Tibial artery (tissue), 4 donors: ENCODE measurements around the gene WEE2.
"Not testable (repeated sequence)": the region's sequence is repeated elsewhere in the genome, so short reads cannot be mapped to it uniquely, and the experiment has no call there.

Source experiments
- DNase-seq, 2 donors: peaks; one replicate each; pipeline ENCODE4 v3.0.0-alpha.2; 2019
- H3K27ac ChIP-seq, 2 donors: fragments of 200-600 bp; sonication (generic) in 1 of 2; 1 replicate in 1 of 2; 2 replicates in 1 of 2; pipeline ENCODE4 v1.5.1; 2018 to 2019; ENCODE audit warnings: mild to moderate bottlenecking in 1 of 2
- H3K27me3 ChIP-seq, 2 donors: fragments of 200-600 bp; sonication (generic) in 1 of 2; one replicate each; pipeline versions ENCODE4 v1.5.1 to v1.6.0; 2016 to 2019
- H3K36me3 ChIP-seq, 3 donors: fragments of 200-600 bp; sonication (generic) in 2 of 3; one replicate each; pipeline ENCODE4 v1.5.1; 2016 to 2019; ENCODE audit warnings: mild to moderate bottlenecking in 2 of 3
- H3K4me1 ChIP-seq, 4 donors: fragments of 200-600 bp; sonication (generic) in 2 of 4; 1 replicate in 3 of 4; 2 replicates in 1 of 4; pipeline ENCODE4 v1.5.1; 2016 to 2019
- H3K4me3 ChIP-seq, 2 donors: fragments of 200-600 bp; sonication (generic) in 1 of 2; 1 replicate in 1 of 2; 2 replicates in 1 of 2; pipeline ENCODE4 v1.5.1; 2018 to 2019; ENCODE audit warnings: mild to moderate bottlenecking in 2 of 2
- H3K9me3 ChIP-seq, 3 donors: fragments of 200-600 bp; sonication (generic) in 1 of 3; one replicate each; pipeline ENCODE4 v1.5.1; 2016 to 2019
- intact Hi-C: fragments of 100-400 bp; cut with DNase I; formaldehyde crosslinking; loops from one replicate; pipeline ENCODE4 v1.15.0; 2023; ENCODE audit warnings: low total_unique reads
- TF ChIP-seq, protein P1 (sequence below), 2 experiments: fragments of 200-600 bp in 1 of 2; fragments of 450-650 bp in 1 of 2; IDR thresholded peaks; one replicate each; pipeline ENCODE4 v1.5.1; 2017 to 2019; ENCODE audit warnings: antibody characterized with exemption in 2 of 2, mild to moderate bottlenecking in 1 of 2, moderate library complexity in 1 of 2

The WEE2 gene

DNA sequence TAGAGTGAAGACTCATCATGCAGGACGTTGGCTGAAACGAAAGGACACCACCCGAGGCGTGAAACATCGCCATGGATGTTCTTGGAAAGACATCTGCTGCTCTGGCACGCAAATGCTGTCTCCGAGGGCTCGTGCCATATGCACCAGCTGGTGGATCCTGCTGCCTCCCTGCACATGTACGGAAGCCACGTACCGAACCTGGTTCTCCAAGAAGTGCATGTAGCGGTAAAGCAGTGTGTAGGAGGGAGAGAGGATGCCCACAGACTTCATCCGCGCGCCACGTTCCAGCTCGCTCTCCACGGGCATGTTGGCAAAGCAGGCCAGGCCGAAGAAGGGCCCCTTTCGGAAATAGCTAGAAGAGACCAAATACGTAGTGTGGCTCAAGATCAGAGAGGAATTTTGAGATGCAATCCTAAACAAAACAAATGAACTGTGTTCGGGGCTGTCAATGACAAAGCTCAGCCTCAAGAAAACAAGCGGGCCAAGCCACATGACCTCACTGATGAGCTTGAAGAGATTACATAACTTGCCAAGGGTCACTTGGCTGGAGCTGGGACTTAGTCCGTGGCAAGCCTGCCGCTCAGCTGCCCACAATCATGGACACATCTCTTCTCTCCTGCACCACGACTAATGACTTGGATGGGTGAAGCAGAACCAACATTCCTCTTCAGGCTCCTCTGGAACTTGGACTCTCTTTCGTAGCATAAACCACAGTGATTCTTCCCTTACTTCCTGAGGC lies 22.7 kb upstream of the WEE2 start:
- no peaks in the 10 kb centered on the region for H3K27me3 ChIP-seq
- H3K4me3 ChIP-seq = no peak overlapping the region
- peaks cover 0 to 20% (median 0%) of the 10 kb centered on the region in 4 donors for H3K4me1 ChIP-seq
- H3K36me3 ChIP-seq = peaks cover 12 to 55% (median 38%) of the 10 kb centered on the region in 3 donors
- intact Hi-C loops = no loop called here
- no peak overlapping the region for H3K27ac ChIP-seq
- TF ChIP-seq, protein P1, sequence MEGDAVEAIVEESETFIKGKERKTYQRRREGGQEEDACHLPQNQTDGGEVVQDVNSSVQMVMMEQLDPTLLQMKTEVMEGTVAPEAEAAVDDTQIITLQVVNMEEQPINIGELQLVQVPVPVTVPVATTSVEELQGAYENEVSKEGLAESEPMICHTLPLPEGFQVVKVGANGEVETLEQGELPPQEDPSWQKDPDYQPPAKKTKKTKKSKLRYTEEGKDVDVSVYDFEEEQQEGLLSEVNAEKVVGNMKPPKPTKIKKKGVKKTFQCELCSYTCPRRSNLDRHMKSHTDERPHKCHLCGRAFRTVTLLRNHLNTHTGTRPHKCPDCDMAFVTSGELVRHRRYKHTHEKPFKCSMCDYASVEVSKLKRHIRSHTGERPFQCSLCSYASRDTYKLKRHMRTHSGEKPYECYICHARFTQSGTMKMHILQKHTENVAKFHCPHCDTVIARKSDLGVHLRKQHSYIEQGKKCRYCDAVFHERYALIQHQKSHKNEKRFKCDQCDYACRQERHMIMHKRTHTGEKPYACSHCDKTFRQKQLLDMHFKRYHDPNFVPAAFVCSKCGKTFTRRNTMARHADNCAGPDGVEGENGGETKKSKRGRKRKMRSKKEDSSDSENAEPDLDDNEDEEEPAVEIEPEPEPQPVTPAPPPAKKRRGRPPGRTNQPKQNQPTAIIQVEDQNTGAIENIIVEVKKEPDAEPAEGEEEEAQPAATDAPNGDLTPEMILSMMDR (IDR thresholded peaks at IDR 0.05) = no peak
- DNase-seq = no peak
- H3K9me3 ChIP-seq = no peaks in the 10 kb centered on the region

DNA sequence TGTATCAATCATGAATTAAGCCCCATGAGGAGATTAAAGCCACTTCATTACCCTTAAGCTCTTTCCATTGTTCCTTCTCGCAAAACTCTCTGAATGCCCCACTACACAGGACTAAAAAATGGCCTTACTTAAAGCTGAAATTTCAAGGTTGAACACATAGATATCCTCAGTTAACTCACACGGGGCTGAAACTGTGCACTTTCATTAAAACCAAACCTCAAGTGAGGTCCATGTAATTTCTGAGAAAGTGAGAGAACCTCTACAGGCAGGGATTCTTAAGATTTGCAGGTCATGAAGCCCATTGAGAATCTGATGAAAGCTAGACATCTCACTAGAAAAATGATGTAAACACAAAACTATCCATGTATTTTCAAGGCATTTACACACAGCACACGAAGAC lies 22.1 kb upstream of the WEE2 start:
- Histone ChIP-seq H3K27me3 (no peaks in the 10 kb centered on the region), H3K4me1 (peaks cover 0 to 20% (median 0%) of the 10 kb centered on the region in 4 donors), H3K9me3 (no peaks in the 10 kb centered on the region), H3K4me3 (no peak overlapping the region), H3K36me3 (peaks cover 12 to 51% (median 38%) of the 10 kb centered on the region in 3 donors), H3K27ac (no peak overlapping the region)
- TF ChIP-seq, protein P1 (IDR thresholded peaks at IDR 0.05) = no peak
- intact Hi-C loops = no loop called here
- no peak for DNase-seq

DNA sequence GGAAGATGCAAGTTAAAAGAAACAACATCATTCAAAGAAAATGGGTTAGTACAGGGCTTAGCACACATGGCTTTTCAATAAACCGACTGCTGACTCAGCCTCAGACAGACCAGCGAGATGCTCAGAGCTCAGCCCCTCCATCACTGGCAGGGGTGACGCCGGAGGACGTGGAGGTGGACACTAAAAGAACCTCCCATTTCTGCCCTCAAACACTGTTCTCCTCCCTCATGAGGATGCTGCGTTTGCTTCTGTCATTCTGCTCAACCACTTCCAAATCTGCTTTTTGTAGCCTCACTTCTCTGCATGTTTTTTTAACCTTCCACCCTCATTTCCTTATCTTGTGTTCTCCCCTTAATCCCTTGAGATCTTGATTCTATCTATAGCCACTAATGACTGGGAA lies 21.5 kb upstream of the WEE2 start:
- intact Hi-C loops = no loop called here
- no peak overlapping the region for H3K4me3 ChIP-seq
- H3K36me3 ChIP-seq = peaks cover 12 to 45% (median 34%) of the 10 kb centered on the region in 3 donors
- no peaks in the 10 kb centered on the region for H3K9me3 ChIP-seq
- H3K27me3 ChIP-seq = no peaks in the 10 kb centered on the region
- no peak overlapping the region for H3K27ac ChIP-seq
- no peak for DNase-seq
- peaks cover 0 to 20% (median 0%) of the 10 kb centered on the region in 4 donors for H3K4me1 ChIP-seq
- TF ChIP-seq, protein P1 (IDR thresholded peaks at IDR 0.05) = no peak

DNA sequence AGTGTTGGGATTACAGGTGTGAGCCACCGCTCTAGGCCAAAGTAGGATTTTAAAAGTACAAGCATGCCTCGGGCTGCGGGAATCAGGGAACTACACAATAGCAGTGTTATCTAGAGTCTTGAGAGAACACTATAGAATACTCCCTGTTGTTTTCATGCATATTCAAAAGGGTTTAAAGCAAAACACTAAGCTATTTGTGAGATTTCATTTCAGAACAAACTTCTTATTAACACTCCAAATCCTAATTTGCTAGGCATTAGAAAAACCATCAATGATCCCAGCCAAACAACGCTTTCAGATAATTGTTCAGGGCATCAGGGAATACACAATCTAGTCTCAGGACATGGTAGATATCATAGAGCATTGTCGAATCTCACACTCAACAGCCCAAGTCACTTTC lies 20.1 kb upstream of the WEE2 start:
- peaks cover 0 to 20% (median 0%) of the 10 kb centered on the region in 4 donors for H3K4me1 ChIP-seq
- no peak overlapping the region for H3K27ac ChIP-seq
- TF ChIP-seq, protein P1 (IDR thresholded peaks at IDR 0.05) = no peak
- no peak overlapping the region for H3K4me3 ChIP-seq
- intact Hi-C loops = no loop called here
- H3K9me3 ChIP-seq = no peaks in the 10 kb centered on the region
- no peaks in the 10 kb centered on the region for H3K27me3 ChIP-seq
- no peak for DNase-seq
- H3K36me3 ChIP-seq = peaks cover 3 to 32% (median 24%) of the 10 kb centered on the region in 3 donors

DNA sequence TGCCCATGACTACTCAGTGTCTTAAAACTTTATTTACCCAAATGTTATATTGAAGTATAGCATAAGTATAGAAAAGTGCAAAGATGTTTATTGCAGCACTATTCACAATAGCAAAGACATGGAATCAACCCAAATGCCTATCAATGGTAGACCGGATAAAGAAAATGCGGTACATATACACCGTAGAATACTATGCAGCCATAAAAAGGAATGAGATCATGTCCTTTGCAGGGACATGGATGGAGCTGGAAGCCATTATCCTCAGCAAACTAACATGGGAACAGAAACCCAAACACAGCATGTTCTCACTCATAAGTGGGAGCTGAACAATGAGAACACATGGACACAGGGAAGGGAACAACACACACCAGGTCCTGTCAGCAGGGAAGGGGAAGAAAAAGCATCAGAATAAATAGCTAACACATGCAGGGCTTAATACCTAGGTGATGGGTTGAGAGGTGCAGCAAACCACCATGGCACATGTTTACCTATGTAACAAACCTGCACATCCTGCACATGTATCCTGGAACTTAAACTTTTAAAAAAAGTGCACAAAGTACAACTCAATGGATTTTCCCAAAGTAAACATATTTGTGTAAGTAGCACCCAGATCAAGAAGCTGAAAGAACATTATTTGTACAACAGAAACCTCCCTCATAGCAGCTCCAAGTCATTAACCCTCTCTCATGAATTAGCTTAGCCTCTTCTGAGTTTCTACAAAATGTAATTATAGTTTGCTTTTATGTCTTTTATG lies 18.9 kb upstream of the WEE2 start:
- Histone ChIP-seq H3K4me1 (peaks cover 0 to 20% (median 0%) of the 10 kb centered on the region in 4 donors), H3K36me3 (peaks cover 0 to 20% (median 13%) of the 10 kb centered on the region in 3 donors)
- H3K27ac ChIP-seq, H3K4me3 ChIP-seq, intact Hi-C loops, H3K27me3 ChIP-seq, H3K9me3 ChIP-seq, DNase-seq: not testable (repeated sequence)

DNA sequence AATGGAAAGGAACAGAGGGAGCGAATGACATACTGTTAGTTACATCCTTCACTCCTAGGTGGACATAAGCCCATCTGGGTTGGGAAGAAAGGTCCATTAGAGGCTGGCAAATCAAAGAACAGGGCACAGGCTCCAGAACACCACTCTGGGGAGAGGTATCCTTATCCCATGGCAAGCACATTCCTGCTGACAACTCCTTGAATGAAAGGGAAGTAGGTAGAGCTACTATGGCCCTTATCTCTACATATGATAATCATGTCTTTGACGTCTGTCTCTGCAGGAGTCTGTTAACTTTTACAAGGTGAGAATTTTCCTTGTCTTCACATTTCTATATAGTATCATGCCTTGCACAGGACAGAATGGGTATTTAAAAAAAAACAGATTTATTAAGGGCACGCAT lies 16.6 kb upstream of the WEE2 start:
- Histone ChIP-seq H3K4me1 (peaks cover 0 to 21% (median 4%) of the 10 kb centered on the region in 4 donors), H3K36me3 (no peaks in the 10 kb centered on the region)

More for the DNA sequence above, 16.6 kb upstream of the WEE2 start:
- DNase-seq = no peak
- TF ChIP-seq, protein P1 (IDR thresholded peaks at IDR 0.05) = no peak
- Histone ChIP-seq H3K9me3 (no peaks in the 10 kb centered on the region), H3K4me3 (no peak overlapping the region), H3K27ac (no peak overlapping the region), H3K27me3 (no peaks in the 10 kb centered on the region)
- intact Hi-C loops = no loop called here
